SK-N-MC (cell line): ENCODE measurements around the gene PTCHD1.

ENCODE experiments used
- DNase-seq: peaks from one replicate; pipeline ENCODE4 v3.0.0-alpha.2; 2011; ENCODE audit warnings: low read depth, low spot score
- H3K27ac ChIP-seq: fragments of 200-600 bp; sonication (generic); 2 replicates; pipeline ENCODE4 v1.5.1; 2016; ENCODE audit warnings: mixed run types
- H3K36me3 ChIP-seq: fragments of 200-600 bp; sonication (generic); 2 replicates; pipeline ENCODE4 v1.6.1; 2017; ENCODE audit warnings: antibody characterized with exemption, low read length, mixed read lengths; ENCODE audit not compliant: insufficient read depth
- H3K4me3 ChIP-seq: fragments of 200-600 bp; sonication (generic); 2 replicates; pipeline ENCODE4 v1.5.1; 2016
- H3K9ac ChIP-seq: fragments of 200-600 bp; sonication (generic); 2 replicates; pipeline ENCODE4 v1.8.0; 2017; ENCODE audit warnings: mixed run types, mixed read lengths; ENCODE audit not compliant: insufficient read length
- H3K9me3 ChIP-seq: fragments of 200-600 bp; sonication (generic); 2 replicates; pipeline ENCODE4 v1.6.1; 2017; ENCODE audit warnings: low read depth, mild to moderate bottlenecking, antibody characterized with exemption, low read length, moderate library complexity, mixed read lengths
- EZH2 ChIP-seq: fragments of 200-600 bp; sonication (generic); IDR thresholded peaks from one replicate; pipeline ENCODE4 v1.6.1; 2017; ENCODE audit warnings: antibody characterized with exemption
- FOXP2 ChIP-seq: optimal IDR thresholded peaks from 2 replicates; pipeline ENCODE3; 2011; ENCODE audit warnings: mild to moderate bottlenecking, moderate library complexity; ENCODE audit not compliant: insufficient read depth; ENCODE audit errors: extremely low read length, control extremely low read depth
- POLR2AphosphoS5 ChIP-seq: IDR thresholded peaks from 2 replicates; pipeline ENCODE4 v1.6.1; 2012; ENCODE audit warnings: mild to moderate bottlenecking, low read depth, low read length, borderline replicate concordance

The PTCHD1 gene

GRCh38 chrX:23334848-23335599 lies at the start of gene PTCHD1:
TSS of gene PTCHD1 (plus strand) at chrX:23334849. CDS start at chrX:23334876, 27 bp downstream.
- peak within 1 kb of the TSS; percentile 78 for H3K4me3 ChIP-seq
- H3K27ac ChIP-seq: no peak within 1 kb of the TSS
- TF ChIP-seq FOXP2: no peak
- TF ChIP-seq EZH2: no peak
- TF ChIP-seq POLR2AphosphoS5: no peak
- H3K9me3 ChIP-seq: no peaks in the 10 kb centered on the region
- no peak within 1 kb of the TSS for H3K9ac ChIP-seq
- H3K36me3 ChIP-seq: no peaks in the 10 kb centered on the region
- DNase-seq: no peak

- no peak for TF ChIP-seq EZH2
- TF ChIP-seq FOXP2: no peak
- no peak for TF ChIP-seq POLR2AphosphoS5
- DNase-seq: no peak
- no peaks in the 10 kb centered on the region for H3K36me3 ChIP-seq
- no peak overlapping the region for H3K9ac ChIP-seq
- H3K27ac ChIP-seq: no peak overlapping the region
- no peak overlapping the region for H3K4me3 ChIP-seq
- H3K9me3 ChIP-seq: no peaks in the 10 kb centered on the region
Observed at GRCh38 chrX:23286731-23287130, 47.9 kb upstream of the PTCHD1 start.

GRCh38 chrX:23287191-23287725 lies 47.4 kb upstream of the PTCHD1 start:
- H3K9me3 ChIP-seq: no peaks in the 10 kb centered on the region
- no peak for DNase-seq
- no peaks in the 10 kb centered on the region for H3K36me3 ChIP-seq
- TF ChIP-seq EZH2: no peak
- TF ChIP-seq FOXP2: no peak
- no peak for TF ChIP-seq POLR2AphosphoS5
- no peak overlapping the region for H3K4me3 ChIP-seq
- H3K27ac ChIP-seq: no peak overlapping the region
- H3K9ac ChIP-seq: no peak overlapping the region

GRCh38 chrX:23292354-23292987 lies 42.2 kb upstream of the PTCHD1 start:
- DNase-seq: no peak
- H3K9ac ChIP-seq: no peak overlapping the region
- H3K27ac ChIP-seq: no peak overlapping the region

GRCh38 chrX:23292988-23293651 lies 41.5 kb upstream of the PTCHD1 start:
- Histone ChIP-seq H3K9ac (no peak overlapping the region), H3K4me3 (no peak overlapping the region), H3K36me3 (no peaks in the 10 kb centered on the region), H3K27ac (no peak overlapping the region), H3K9me3 (no peaks in the 10 kb centered on the region)
- no peak for DNase-seq
- TF ChIP-seq FOXP2: no peak
- TF ChIP-seq EZH2: no peak
- no peak for TF ChIP-seq POLR2AphosphoS5

More at GRCh38 chrX:23292354-23292987, 42.2 kb upstream of the PTCHD1 start:
- no peak overlapping the region for H3K4me3 ChIP-seq
- no peaks in the 10 kb centered on the region for H3K36me3 ChIP-seq
- no peaks in the 10 kb centered on the region for H3K9me3 ChIP-seq
- TF ChIP-seq EZH2 (no peak), POLR2AphosphoS5 (no peak), FOXP2 (no peak)

GRCh38 chrX:23304881-23305280 lies 29.8 kb upstream of the PTCHD1 start:
- TF ChIP-seq EZH2 (no peak), POLR2AphosphoS5 (no peak), FOXP2 (no peak)
- no peak overlapping the region for H3K4me3 ChIP-seq
- H3K9ac ChIP-seq: no peak overlapping the region
- H3K9me3 ChIP-seq: no peaks in the 10 kb centered on the region
- no peak for DNase-seq
- H3K36me3 ChIP-seq: no peaks in the 10 kb centered on the region
- no peak overlapping the region for H3K27ac ChIP-seq

- Histone ChIP-seq H3K27ac (no peak overlapping the region), H3K9ac (no peak overlapping the region), H3K4me3 (no peak overlapping the region), H3K36me3 (no peaks in the 10 kb centered on the region), H3K9me3 (no peaks in the 10 kb centered on the region)
- DNase-seq: no peak
- TF ChIP-seq EZH2 (no peak), FOXP2 (no peak), POLR2AphosphoS5 (no peak)
Observed at GRCh38 chrX:23311731-23312130, 22.9 kb upstream of the PTCHD1 start.

- no peaks in the 10 kb centered on the region for H3K36me3 ChIP-seq
- TF ChIP-seq EZH2 (no peak), POLR2AphosphoS5 (no peak), FOXP2 (no peak)
- no peak for DNase-seq
- H3K27ac ChIP-seq: no peak overlapping the region
- no peak overlapping the region for H3K9ac ChIP-seq
- no peaks in the 10 kb centered on the region for H3K9me3 ChIP-seq
- H3K4me3 ChIP-seq: no peak overlapping the region
Observed at GRCh38 chrX:23312136-23312535, 22.5 kb upstream of the PTCHD1 start.
